ENCODE data around the gene LARP6. TPM values are rescaled to one million over a fixed set of nuclear protein-coding genes. Genes with fewer than 3 reads are reported as not detected.

The LARP6 gene
- total RNA-seq, 6 experiments from 2014 or later = 105 to 121 (median 115) TPM

DNA sequence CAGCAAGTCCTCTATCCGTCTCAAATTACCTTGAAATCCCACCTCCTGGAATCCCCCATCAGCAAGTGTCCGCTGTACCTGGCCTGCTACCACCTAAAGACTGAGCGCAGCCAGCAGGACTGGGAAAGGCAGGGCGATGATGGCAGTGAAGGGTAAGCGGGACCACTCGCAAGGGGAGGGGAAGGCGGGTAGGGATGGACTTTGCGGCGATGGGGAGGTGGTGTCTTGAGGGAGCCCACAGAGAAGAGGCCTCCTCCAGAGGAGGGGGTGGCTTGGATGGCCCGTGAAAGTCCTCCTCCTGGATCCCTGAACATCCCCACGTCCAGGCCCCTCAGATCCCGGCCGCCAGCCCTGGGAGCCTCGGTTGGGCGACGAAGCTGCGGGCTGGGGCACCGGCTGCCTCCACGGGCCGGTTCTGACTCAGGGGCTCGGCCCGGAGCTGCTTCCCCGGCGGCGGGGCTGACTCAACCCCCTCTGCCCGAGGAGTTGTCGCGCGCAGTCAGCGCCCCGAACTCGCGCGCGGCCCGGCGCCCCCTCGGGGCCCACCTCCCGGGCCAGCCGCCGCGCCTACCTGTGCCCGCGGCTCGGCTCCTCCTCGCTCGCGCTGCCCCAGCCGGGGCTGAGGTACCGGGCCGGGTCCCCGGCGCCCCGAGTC lies 512 bp downstream of the LARP6 start:
- Mint-ChIP-seq H3K4me1 (ENCODE audit: low read depth) (peaks cover 77% of the 10 kb centered on the region), H3K4me3 (peak overlapping the region; percentile 95), H3K9me3 (no peaks in the 10 kb centered on the region), H3K27me3 (ENCODE audit: insufficient read depth) (no peaks in the 10 kb centered on the region; the same call in 1 of the 2 replicates), H3K27ac (peak overlapping the region; percentile 92), H3K36me3 (ENCODE audit: low read depth) (peaks cover 24% of the 10 kb centered on the region)
- DNase-seq = peak; percentile 51
- TF ChIP-seq, protein P1, sequence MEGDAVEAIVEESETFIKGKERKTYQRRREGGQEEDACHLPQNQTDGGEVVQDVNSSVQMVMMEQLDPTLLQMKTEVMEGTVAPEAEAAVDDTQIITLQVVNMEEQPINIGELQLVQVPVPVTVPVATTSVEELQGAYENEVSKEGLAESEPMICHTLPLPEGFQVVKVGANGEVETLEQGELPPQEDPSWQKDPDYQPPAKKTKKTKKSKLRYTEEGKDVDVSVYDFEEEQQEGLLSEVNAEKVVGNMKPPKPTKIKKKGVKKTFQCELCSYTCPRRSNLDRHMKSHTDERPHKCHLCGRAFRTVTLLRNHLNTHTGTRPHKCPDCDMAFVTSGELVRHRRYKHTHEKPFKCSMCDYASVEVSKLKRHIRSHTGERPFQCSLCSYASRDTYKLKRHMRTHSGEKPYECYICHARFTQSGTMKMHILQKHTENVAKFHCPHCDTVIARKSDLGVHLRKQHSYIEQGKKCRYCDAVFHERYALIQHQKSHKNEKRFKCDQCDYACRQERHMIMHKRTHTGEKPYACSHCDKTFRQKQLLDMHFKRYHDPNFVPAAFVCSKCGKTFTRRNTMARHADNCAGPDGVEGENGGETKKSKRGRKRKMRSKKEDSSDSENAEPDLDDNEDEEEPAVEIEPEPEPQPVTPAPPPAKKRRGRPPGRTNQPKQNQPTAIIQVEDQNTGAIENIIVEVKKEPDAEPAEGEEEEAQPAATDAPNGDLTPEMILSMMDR (IDR thresholded peaks at IDR 0.05) = no peak

DNA sequence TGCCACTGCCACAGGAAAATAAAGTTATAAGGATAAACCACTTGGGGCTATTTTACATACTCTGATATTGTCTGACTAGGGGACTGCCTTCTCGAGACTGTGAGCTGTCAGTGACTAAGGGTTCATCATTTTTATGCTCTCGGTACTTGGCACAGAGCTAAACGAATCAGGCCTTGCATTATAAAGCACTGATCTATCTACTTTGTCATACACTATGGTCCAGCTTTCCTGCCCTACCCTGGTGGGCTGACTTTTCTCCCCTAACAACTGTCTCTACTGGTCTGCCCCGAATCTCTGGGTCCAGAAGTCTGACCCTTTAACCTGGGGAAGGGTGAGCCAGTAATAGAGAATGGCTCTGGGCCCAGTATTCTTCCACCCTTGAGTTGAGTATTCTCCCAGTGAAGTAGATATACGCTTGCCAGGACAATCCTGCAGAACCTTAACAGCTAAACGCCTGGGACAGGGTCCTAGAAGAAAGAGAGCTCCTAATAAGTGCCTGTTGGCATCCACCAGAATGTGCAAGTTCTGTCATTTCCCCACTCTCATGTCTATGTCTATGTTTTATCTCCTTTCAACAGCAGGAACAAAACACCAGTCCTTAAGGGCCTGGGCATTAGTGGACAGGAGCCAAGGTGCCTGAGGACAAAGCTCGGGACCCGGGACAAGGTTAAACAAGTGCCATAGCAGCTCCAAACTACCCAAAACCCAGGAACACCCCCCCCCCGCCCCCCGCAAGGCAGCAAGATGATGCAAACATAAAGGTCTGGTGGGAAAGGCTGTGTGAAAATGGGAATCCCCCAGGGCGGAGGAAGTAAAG lies 1.2 kb downstream of the LARP6 start:
- H3K4me1 Mint-ChIP-seq (ENCODE audit: low read depth) = peaks cover 72% of the 10 kb centered on the region
- peak overlapping the region; percentile 95 for H3K4me3 Mint-ChIP-seq
- H3K27ac Mint-ChIP-seq = peak overlapping the region; percentile 92
- no peaks in the 10 kb centered on the region for H3K9me3 Mint-ChIP-seq
- TF ChIP-seq, protein P1 (IDR thresholded peaks at IDR 0.05) = no peak
- H3K36me3 Mint-ChIP-seq (ENCODE audit: low read depth) = peaks cover 27% of the 10 kb centered on the region
- peak; percentile 86 for DNase-seq
- H3K27me3 Mint-ChIP-seq (ENCODE audit: insufficient read depth) = no peaks in the 10 kb centered on the region; the same call in 1 of the 2 replicates

DNA sequence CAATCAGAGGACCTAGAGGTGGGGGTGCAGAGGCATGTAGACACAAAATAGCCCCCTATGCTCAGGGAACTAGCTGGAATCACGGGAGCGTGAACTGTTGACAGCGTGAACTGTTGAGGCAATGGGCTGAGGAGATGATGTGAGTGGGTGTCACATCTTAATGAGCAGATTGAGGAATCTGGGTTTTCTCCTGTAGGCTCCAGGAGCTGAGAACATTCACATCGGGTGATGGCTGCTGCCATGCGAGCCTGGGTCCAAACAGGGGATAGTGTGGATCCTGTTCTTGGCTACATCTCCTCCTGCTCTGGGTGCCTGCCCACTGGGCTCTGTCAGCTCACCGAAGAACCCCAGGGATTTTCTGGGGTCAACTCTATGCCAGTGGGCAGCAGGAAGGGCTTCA lies 2.1 kb downstream of the LARP6 start:
- Mint-ChIP-seq H3K27me3 (ENCODE audit: insufficient read depth) (no peaks in the 10 kb centered on the region; the same call in 1 of the 2 replicates), H3K27ac (peak overlapping the region; percentile 92), H3K4me3 (peak overlapping the region; percentile 95), H3K9me3 (no peaks in the 10 kb centered on the region), H3K36me3 (ENCODE audit: low read depth) (peaks cover 29% of the 10 kb centered on the region), H3K4me1 (ENCODE audit: low read depth) (peaks cover 64% of the 10 kb centered on the region)
- no peak for DNase-seq
- TF ChIP-seq, protein P1 (IDR thresholded peaks at IDR 0.05) = no peak

DNA sequence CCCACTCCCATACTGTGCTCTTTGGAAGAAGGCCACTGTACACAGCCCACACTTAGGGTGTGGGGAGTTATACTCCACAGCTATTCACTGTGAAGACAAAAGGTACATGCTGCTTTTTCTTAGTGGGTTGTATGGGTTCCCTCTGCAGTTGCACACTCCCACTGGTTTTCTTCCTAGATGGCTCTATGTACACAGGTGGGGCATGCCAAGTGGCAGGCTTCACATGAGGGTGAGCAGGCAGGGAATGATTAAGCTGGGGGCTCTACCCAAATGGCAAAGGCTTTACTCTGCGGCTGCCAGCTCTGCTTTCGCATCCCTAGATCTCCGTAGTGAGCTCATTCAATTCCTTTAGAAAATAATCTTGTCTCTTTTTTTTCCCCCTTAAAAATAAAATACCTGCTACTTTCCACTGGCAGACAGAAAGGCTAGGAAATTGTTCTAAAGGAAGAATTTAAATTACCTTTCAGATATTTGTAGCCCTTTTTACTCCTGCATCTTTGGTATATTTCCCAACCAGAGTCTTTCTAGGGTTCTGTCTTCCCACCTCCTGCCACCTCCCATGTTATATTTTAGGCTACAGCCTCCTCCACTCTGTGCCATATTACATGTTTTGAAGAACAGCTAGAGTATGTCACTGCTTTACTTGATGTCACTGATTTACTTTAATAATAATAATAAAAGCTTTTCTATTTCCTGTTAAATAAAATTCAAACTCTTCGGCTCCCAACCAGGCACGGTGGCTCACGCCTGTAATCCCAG lies 8.2 kb downstream of the LARP6 start:
- peaks cover 15% of the 10 kb centered on the region for H3K4me1 Mint-ChIP-seq (ENCODE audit: low read depth)
- no peak overlapping the region for H3K27ac Mint-ChIP-seq
- H3K9me3 Mint-ChIP-seq = no peaks in the 10 kb centered on the region
- peaks cover 34% of the 10 kb centered on the region for H3K36me3 Mint-ChIP-seq (ENCODE audit: low read depth)
- TF ChIP-seq, protein P1 (IDR thresholded peaks at IDR 0.05) = no peak
- no peak for DNase-seq
- H3K27me3 Mint-ChIP-seq (ENCODE audit: insufficient read depth) = no peaks in the 10 kb centered on the region
- H3K4me3 Mint-ChIP-seq = no peak overlapping the region

DNA sequence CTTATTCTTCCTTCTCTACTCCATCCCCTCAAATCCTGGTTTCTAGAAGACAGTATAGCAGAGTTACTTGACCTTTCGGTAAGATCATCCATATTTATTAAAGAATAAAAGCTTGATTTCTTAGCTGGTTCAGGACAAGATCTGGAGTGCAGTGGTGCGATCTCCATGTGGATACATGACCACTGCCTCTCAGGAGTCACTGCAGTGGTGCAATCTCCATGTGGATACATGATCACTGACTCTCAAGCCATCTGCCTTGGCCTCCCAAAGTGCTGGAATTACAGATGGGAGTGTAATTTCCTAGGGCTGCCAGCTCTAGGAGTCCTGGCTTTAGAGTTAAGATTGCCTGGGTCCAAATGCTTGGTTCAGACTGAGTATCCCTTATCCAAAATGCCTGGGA lies 16.5 kb downstream of the LARP6 start:
- DNase-seq = no peak
- no peaks in the 10 kb centered on the region for H3K9me3 Mint-ChIP-seq
- peaks cover 58% of the 10 kb centered on the region for H3K36me3 Mint-ChIP-seq (ENCODE audit: low read depth)
- no peaks in the 10 kb centered on the region for H3K27me3 Mint-ChIP-seq (ENCODE audit: insufficient read depth)
- no peak overlapping the region for H3K27ac Mint-ChIP-seq
- TF ChIP-seq, protein P1 (IDR thresholded peaks at IDR 0.05) = no peak
- H3K4me1 Mint-ChIP-seq (ENCODE audit: low read depth) = peaks cover 38% of the 10 kb centered on the region
- H3K4me3 Mint-ChIP-seq = no peak overlapping the region
